T-helper 22 cell (primary cell): Measurements from ENCODE around the gene PTAFR.
"Not testable (repeated sequence)": the region's sequence is repeated elsewhere in the genome, so short reads cannot be mapped to it uniquely, and the experiment has no call there.

Source experiments
- DNase-seq: peaks from one replicate; pipeline ENCODE4 v3.0.0-alpha.2; 2020; ENCODE audit warnings: low read depth

The PTAFR gene

DNA sequence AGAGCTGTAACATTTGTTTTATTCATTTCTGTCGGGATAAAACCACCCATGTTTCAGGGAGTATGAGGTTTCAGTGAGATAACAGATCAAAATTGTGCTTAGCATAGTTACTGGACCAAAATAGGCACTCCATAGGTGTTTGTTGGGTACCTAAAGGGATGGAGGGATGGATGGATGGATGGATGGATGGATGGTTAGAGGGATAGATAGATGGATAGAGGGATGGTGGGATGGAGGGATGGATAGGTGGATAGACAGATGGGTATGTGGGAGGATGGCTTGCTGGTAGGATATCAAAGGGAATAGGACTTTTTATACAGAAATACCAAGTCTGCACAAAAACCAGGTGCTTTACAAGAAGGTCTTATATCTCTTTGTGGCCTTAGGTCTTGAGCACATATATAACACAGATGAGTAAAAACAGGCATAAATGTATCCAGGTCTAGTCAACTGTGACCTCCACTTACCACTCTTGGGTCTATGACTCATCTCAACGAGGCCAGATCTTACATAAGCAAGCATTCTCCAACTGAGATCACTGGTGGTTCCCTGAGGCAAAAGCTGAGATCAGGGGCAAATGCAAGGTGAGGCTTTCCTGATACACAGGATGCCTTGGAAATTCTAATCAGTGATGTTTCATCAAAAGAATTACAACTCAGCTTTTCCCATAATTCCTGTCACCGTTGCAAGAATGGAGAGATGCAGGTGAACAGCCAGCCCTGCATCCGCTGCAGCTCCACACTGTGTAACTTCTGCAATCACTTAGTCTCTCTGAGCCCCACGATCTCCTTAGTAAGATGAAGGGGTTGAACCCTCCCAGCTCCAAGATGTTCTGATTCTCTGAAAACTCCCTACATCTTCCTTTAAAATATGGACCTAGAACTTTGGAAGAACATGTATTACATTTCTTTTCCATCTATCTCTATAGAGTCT, 32.0 kb downstream of the PTAFR start:
- no peak for DNase-seq

DNA sequence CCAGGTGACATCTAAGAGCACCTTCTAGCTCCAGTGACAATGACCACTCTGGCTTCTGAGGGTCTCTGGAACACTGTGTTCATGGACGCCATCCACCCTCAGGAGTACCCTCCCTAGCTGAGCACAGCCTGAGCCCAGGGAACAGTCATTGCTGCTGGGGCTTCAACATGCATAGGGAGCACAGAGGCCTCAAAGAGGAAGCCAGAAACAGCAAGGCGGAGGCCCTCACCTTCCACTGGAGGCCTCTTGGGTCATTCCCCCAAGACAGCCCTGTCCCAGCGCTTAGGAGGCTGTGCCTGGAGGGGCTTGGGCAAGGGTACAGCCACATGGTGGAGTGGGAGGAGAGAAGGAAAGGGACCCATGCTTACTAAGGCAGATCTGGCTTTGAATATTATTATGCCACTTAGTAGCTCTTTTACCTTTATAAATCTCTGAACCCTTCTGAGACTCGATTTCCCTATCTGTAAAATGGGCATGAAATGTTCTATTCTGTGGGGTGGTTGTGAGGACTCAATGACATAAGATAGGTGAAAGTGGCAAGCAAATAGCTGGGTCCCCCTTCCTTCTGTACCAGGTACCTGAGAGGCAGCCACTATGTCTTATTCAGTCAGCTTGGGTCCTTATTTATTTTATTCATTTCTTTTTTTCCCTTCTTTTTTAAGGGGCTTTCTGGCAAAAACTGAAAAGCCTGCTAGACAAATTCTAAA, 32.8 kb downstream of the PTAFR start:
- DNase-seq = no peak

GRCh38 chr1:28141685-28142084, 34.8 kb downstream of the PTAFR start:
- DNase-seq = no peak

- not testable (repeated sequence) for DNase-seq
Observed at GRCh38 chr1:28139866-28140265, 36.6 kb downstream of the PTAFR start.

GRCh38 chr1:28139025-28139712, 37.3 kb downstream of the PTAFR start:
- no peak for DNase-seq

DNA sequence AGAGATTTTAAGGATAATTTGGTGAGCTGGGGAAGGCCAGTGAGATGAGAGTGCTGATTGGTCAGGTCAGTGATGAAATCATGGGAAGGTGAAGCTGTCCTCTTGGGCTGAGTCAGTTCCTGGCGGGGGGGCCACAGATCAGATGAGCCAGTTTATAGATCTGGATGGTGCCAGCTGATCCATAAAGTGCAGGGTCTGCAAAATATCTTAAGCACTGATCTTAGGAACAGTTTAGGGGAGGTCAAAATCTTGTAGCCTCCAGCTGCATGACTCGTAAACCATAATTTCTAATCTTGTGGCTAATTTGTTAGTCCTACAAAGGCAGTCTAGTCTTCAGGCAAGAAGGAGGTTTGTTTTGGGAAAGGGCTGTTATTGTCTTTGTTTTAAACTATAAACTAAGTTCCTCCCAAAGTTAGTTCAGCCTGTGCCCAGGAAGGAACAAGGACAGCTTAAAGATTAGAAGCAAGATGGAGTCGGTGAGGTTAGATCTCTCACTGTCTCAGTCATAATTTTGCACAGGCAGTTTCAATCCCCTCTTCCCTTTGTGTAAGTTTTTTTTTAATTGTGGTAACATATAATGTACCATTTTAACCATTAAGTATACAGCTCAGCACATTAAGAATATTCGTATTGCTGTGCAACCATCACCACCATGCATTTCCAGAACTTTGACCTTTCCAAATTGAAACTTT, 39.4 kb downstream of the PTAFR start:
- no peak for DNase-seq

- DNase-seq = no peak
Observed at GRCh38 chr1:28136169-28136921, 40.1 kb downstream of the PTAFR start.

GRCh38 chr1:28135371-28136168, 40.9 kb downstream of the PTAFR start:
- DNase-seq = no peak

DNA sequence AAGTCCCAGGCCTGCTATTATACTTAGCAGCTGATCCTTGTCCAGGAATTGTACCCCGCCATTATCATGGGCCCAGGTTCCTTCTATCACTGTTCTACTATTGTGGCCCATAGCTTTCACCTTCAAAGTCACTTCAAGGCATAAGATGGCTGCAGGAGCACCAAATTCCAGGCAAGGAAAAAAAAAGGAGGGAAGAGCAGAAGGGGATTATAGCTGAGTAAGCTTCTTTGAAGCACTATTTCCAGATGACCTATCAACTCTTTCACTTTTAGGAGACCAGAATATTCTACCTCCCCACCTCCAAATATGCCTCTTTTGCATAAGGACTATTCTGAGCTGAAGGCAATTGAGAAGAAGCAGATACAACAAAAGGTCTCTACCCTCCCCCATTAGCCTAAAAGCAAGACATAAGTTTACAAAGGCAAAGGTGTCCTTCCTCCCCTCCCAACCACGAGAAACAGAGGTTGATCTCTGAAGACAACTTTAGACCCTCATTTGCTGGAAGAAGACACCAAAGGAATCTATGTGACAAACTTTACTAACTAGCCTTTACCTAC, 41.8 kb downstream of the PTAFR start:
- no peak for DNase-seq

DNA sequence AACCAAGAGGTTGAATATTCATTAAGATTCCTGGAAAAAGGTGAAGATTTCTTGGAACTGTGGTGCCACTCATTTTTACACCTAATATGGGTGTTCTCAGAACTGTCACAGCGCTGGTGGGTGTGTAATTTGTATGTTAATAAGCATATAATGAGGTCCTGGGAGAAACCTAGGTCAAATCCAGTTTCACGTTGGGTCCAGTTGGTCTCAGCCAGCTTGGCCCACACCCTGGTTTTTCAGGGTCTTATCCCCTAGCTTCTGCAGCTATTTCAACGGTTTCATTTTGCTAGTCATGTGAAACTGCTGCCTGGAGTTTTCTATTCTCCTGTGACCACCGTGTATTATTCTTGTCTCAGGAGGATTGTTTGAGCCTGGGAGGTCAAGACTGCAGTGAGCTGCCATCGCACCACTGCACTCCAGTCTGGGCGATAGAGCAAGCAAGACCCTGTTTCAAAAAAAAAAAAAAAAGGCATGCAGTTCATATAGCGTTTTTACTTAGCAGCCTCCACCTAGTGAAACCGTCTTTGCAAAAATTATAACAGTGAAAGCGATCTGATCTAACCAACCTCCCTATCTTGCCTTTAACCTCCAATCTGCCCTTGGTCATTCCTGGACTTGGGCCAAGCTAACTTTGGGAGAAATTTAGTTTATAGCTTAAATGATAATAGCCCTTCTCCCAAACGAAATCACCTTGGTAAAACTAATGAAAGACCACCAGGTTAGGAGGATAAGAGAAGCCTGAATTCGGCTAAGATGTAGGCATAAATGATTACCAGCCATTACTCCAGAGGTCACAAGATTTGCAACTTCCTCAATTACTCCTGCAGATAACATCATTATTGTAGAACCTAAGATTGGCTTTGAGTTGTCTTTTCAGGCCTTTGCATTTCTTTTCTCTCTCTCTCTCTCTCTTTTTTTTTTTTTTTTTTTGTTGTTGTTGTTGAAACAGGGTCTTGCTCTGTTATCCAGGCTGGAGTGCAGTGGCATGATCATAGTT, 44.0 kb downstream of the PTAFR start:
- no peak for DNase-seq

- no peak for DNase-seq
Observed at GRCh38 chr1:28130901-28131300, 45.6 kb downstream of the PTAFR start.

- DNase-seq = no peak
Observed at GRCh38 chr1:28129150-28129549, 47.3 kb downstream of the PTAFR start.

DNA sequence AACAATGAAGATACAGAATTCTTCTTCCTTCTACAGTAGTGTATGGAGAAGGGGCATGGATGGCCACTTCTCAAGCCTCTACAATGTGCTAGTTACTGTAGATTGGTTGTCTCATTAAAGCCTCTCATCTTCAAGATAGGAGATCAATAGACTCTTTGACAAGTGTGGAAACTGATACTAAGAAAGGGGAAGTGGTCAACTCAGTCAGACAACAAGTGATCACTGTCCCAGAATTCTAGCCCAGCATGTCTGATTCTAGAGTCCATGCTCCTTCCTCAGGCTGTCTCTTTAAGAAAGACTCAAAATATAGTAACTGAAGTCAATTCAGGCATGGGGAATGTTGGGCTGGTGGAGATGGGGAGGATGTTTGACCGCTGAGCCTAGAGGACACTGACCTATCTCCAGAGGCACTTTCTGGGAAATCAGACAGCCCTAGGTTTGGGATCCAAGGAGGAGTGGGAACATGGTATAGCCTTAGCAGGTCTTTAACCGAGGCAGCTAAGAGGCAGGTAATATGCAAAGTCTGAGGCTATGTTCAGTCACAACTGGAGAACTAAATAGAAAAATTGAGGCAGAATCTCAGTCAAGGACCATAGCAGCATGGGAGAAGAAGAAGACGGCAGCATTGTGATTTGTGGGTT, 48.8 kb downstream of the PTAFR start:
- no peak for DNase-seq

DNA sequence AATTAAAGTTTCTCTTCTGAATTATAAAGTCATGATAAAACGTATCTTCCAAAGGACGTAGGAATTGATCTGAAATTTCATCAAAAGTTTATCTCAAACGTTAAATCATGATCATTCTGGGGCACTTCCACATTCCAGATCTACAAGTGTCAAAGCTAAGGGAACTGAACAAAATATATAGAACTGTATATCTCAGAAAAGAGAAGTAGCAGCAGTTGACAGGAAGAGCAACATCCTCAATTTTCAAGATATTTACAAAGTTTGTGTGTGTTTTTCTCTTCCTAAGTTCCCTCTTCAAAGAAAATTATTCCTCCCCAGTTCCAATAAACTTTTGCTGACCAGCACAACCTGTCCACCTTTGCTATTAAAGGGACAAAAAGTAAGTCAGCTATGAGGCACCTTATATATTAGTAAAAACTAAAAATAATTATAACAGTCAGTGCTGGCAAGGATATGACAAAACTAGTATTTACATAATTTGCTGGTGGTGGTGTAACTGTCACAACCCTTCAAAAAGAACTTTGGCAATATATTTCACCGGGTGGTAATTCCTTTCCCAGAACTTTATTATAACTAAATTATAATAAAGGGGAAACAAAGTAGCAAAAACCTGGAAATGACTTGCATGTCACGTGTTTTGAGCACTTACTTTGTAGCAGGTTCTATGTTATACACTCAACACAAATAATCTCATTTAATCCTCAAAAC, 49.6 kb downstream of the PTAFR start:
- DNase-seq = no peak

DNA sequence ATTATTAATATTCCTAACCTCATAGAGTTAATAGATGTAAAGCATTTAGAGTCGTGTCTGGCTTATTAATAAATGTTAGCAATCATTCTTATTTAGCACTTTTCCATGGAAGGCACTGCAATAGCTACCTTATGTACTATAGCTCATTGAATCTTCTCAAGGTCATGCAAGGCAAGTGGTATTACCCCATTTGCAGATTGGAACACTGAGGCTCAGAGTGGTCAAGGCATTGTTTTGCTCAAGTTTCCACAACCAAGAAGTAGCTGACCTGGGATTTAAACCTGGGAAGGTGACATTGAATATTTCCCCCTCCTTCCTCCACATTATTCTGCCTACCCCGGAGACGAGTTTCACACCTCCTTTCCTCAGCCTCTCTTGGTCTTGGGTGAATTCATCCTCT, 50.3 kb downstream of the PTAFR start:
- no peak for DNase-seq

- DNase-seq = no peak
Observed at GRCh38 chr1:28123461-28123961, 53.0 kb downstream of the PTAFR start.

DNA sequence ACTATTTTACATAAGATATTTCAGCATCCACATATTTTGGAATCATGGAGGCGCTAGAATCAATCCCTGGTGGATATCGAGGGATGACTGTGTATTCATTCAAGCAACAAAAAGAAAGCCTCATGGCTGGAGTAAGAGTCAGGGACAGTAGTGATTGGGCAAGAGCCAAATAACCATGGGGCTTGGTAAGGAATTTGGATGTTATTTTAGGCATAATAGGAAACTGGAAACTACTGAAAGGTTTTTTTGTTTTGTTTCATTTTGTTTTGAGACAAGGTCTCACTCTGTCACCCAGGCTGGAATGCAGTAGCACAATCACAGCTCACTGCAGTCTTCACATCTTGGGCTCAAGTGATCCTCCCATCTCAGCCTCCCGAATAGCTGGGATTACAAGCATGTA, 54.3 kb downstream of the PTAFR start:
- DNase-seq = no peak

DNA sequence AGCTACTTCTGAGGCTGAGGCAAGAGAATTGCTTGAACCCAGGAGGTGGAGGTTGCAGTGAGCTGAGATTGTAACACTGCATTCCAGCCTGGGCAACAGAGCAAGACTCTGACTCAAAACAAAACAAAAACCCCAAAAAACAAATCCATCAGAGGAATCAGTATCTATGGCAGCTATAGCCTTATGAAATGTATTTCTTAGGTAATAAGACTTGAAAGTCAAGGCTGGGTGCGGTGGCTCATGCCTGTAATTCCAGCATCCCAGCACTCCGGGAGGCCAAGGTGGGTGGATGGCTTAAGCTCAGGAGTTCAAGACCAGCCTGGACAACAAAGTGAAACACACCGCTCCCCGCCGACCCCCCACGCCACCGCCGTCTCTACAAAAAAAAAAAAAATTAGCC, 56.9 kb downstream of the PTAFR start:
- no peak for DNase-seq
